AG04450 (cell line): ENCODE data around the gene PML. TPM values are rescaled to one million over a fixed set of nuclear protein-coding genes. Genes with fewer than 3 reads are reported as not detected.

Source experiments
- CTCF ChIA-PET: fragments of 300-600, 350-600 bp; formaldehyde crosslinking; extraction: SDS; loops from one replicate; lab custom pipeline; 2022; ENCODE audit warnings: antibody characterized with exemption, inconsistent platforms; lab: Charles Lee
- POLR2A ChIA-PET: fragments of 350-600 bp; formaldehyde crosslinking; extraction: SDS; loops from one replicate; lab custom pipeline; 2021; ENCODE audit warnings: antibody characterized with exemption, inconsistent platforms; lab: Yijun Ruan, JAX
- DNase-seq: peaks from one replicate; pipeline ENCODE4 v3.0.0-alpha.2; 2011; ENCODE audit warnings: low read depth, low spot score
- H3K27ac ChIP-seq: one replicate; pipeline ENCODE4 v1.5.1; 2012; ENCODE audit warnings: low read depth, low read length, control low read depth
- H3K27me3 ChIP-seq: one replicate; pipeline ENCODE4 v1.6.0; 2012; ENCODE audit warnings: low read length; ENCODE audit not compliant: control insufficient read depth, insufficient read depth
- H3K4me3 ChIP-seq: 2 replicates; pipeline ENCODE4 v1.5.1; 2011; ENCODE audit warnings: mild to moderate bottlenecking, low read depth, low read length, control low read depth
- H3K9me3 ChIP-seq: 2 replicates; pipeline ENCODE4 v1.5.1; 2012; ENCODE audit warnings: low read length; ENCODE audit not compliant: control insufficient read depth, insufficient read depth
- polyA plus RNA-seq: library from polyadenylated mRNA; depleted of rRNA; stranded (reverse); fragments of >200 nt; gene quantifications from 2 replicates; pipeline ENCODE4 v1.2.3, GENCODE V29; 2011
- TF ChIP-seq, protein P1 (sequence below): IDR thresholded peaks from 2 replicates; pipeline ENCODE4 v1.5.1; 2011; ENCODE audit warnings: low read depth, low read length, control low read depth, inconsistent platforms

PML gene
- polyA plus RNA-seq, 1 experiment = 7.6 TPM

DNA sequence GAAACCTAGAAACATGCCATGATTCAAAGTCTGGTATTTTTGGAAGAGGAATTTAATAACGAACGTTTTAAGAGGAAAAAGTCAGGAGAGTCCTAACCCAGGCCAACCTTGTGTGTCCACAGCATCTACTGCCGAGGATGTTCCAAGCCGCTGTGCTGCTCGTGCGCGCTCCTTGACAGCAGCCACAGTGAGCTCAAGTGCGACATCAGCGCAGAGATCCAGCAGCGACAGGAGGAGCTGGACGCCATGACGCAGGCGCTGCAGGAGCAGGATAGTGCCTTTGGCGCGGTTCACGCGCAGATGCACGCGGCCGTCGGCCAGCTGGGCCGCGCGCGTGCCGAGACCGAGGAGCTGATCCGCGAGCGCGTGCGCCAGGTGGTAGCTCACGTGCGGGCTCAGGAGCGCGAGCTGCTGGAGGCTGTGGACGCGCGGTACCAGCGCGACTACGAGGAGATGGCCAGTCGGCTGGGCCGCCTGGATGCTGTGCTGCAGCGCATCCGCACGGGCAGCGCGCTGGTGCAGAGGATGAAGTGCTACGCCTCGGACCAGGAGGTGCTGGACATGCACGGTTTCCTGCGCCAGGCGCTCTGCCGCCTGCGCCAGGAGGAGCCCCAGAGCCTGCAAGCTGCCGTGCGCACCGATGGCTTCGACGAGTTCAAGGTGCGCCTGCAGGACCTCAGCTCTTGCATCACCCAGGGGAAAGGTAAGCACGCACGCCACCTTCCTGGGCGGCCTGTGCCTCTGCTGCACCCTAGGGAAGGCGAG, 28.4 kb downstream of the PML start:
- no peaks in the 10 kb centered on the region for H3K27me3 ChIP-seq
- no peak overlapping the region for H3K4me3 ChIP-seq
- DNase-seq = no peak
- POLR2A ChIA-PET = no interaction called here
- TF ChIP-seq, protein P1, sequence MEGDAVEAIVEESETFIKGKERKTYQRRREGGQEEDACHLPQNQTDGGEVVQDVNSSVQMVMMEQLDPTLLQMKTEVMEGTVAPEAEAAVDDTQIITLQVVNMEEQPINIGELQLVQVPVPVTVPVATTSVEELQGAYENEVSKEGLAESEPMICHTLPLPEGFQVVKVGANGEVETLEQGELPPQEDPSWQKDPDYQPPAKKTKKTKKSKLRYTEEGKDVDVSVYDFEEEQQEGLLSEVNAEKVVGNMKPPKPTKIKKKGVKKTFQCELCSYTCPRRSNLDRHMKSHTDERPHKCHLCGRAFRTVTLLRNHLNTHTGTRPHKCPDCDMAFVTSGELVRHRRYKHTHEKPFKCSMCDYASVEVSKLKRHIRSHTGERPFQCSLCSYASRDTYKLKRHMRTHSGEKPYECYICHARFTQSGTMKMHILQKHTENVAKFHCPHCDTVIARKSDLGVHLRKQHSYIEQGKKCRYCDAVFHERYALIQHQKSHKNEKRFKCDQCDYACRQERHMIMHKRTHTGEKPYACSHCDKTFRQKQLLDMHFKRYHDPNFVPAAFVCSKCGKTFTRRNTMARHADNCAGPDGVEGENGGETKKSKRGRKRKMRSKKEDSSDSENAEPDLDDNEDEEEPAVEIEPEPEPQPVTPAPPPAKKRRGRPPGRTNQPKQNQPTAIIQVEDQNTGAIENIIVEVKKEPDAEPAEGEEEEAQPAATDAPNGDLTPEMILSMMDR = no peak
- no peaks in the 10 kb centered on the region; the same call in 1 of the 2 replicates for H3K9me3 ChIP-seq
- CTCF ChIA-PET = interaction anchor here (1.0 kb wide), 1 partner anchor 14 kb away, joined by 3 read pairs; no protein-coding TSS in a partner anchor
- H3K27ac ChIP-seq = no peak overlapping the region

DNA sequence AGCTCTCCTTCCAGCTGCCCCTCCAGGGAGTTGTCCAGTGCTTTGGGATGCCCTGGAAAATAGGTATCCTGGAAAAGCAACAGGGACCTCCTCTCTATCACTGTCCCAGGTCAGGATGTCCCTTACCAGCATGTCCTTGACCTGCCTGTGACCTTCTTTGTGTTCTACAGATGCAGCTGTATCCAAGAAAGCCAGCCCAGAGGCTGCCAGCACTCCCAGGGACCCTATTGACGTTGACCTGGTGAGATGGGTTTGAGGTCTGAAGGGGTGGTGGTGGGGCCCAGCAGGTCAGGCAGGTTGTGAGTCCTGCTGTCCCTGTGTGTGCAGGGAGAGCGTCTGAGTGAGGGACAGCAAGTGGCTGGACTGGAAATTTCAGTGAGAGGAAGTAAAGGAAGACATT, 30.2 kb downstream of the PML start:
- no peaks in the 10 kb centered on the region for H3K27me3 ChIP-seq
- no peaks in the 10 kb centered on the region; the same call in 1 of the 2 replicates for H3K9me3 ChIP-seq
- H3K4me3 ChIP-seq = no peak overlapping the region
- DNase-seq = no peak
- TF ChIP-seq, protein P1 = no peak
- CTCF ChIA-PET = interaction anchor here (0.7 to 1.6 kb wide), 2 partner anchors 10 to 52 kb away, joined by 3 to 4 read pairs; no protein-coding TSS in a partner anchor
- peak overlapping the region; percentile 39 for H3K27ac ChIP-seq
- POLR2A ChIA-PET = no interaction called here

DNA sequence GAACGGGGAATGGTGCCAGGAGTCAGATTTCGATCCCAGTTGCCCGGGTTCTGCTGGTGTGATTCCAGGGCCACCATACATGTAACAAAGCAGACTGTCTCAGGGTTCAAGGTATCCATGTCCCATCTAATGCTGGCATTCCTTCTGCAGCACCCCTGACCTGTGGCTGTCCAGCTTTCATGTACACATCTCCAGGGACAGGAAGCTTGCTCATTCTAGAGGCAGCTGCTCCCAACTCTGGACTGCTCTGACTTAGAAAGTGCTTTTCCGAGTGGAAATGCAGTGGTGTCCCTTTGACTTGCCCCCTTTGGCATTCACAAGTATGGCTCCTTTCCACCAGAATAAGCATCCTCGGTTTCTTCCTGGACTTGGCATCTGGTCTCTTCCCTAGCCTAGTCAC, 30.9 kb downstream of the PML start:
- Histone ChIP-seq H3K9me3 (no peaks in the 10 kb centered on the region; the same call in 1 of the 2 replicates), H3K4me3 (no peak overlapping the region), H3K27ac (peak overlapping the region; percentile 39), H3K27me3 (no peaks in the 10 kb centered on the region)
- TF ChIP-seq, protein P1 = no peak
- no peak for DNase-seq
- ChIA-PET CTCF (interaction anchor here (1.6 kb wide), 1 partner anchor 9 kb away, joined by 4 read pairs; no protein-coding TSS in a partner anchor), POLR2A (no interaction called here)

DNA sequence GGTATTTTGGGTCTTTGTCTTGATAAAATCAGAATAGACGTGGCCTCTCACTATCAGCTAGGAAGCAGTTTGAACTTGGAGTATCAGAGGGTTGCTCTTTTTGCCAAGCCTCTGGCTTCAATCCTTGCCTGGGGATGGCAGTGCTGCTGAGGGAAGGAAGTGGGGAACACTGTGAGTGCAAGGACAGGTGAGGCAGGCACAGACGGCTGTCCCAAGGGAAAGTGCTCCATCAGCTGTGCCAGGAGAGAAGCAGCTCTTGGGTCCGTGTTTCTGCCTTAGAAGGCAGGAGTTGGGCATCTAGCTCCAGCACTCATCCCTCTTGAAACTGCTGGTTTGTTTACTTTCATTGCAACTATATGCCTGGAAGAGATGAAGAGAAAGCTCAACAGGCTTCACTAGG, 33.2 kb downstream of the PML start:
- no peak overlapping the region for H3K4me3 ChIP-seq
- CTCF ChIA-PET = interaction anchor here (0.6 to 2.2 kb wide), 5 partner anchors 9 to 118 kb away, joined by 3 to 18 read pairs (median 5); partner anchors contain the start of gene PML
- no peak overlapping the region for H3K27ac ChIP-seq
- H3K27me3 ChIP-seq = no peaks in the 10 kb centered on the region
- POLR2A ChIA-PET = no interaction called here
- no peaks in the 10 kb centered on the region; the same call in 1 of the 2 replicates for H3K9me3 ChIP-seq
- no peak for DNase-seq
- TF ChIP-seq, protein P1 = no peak

DNA sequence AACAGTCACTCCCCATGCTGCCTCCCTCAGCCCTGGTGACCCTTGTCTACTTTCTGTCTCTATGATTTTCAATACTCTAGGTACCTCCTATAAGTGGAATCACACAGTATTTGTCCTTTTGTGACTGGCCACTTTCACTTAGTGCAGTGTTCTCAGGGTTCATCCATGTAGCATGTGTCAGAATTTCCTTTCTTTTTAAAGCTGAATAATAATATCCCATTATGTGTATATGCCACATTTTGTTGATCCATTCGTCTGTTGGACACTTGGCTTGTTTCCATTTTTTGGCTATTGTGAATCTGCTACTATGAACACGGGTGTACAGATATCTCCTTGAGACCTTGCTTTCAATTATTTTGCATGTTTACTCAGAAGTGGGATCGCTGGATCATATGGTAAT, 34.1 kb downstream of the PML start:
- Histone ChIP-seq H3K9me3 (no peaks in the 10 kb centered on the region), H3K27ac (no peak overlapping the region), H3K4me3 (no peak overlapping the region), H3K27me3 (no peaks in the 10 kb centered on the region)
- no peak for DNase-seq
- ChIA-PET CTCF (interaction anchor here (1.0 to 2.2 kb wide), 5 partner anchors 8 to 56 kb away, joined by 3 to 18 read pairs (median 5); no protein-coding TSS in a partner anchor), POLR2A (interaction anchor here (0.8 kb wide), 1 partner anchor 34 kb away, joined by 4 read pairs; the partner anchor contains the start of gene PML)
- TF ChIP-seq, protein P1 = no peak
